Measurements from ENCODE around the gene CARMIL1.

The CARMIL1 gene

GRCh38 chr6:25346064-25346463 lies 66.9 kb downstream of the CARMIL1 start:
- Histone ChIP-seq H4K8ac (ENCODE audit: low read length) (no peak overlapping the region), H3K14ac (ENCODE audit: low read length in 2 of 2) (no peak overlapping the region), H2BK12ac (ENCODE audit: low read length in 2 of 2) (no peak overlapping the region), H4K91ac (ENCODE audit: low read length) (no peak overlapping the region), H3K4me2 (ENCODE audit: low read length, poor library complexity, severe bottlenecking) (no peak overlapping the region), H2BK15ac (ENCODE audit: low read depth, poor library complexity, severe bottlenecking) (no peak overlapping the region), H3K9me3 (ENCODE audit: control insufficient read depth, low read length) (no peaks in the 10 kb centered on the region), H3K4me1 (ENCODE audit: control insufficient read depth, insufficient read depth, low read depth, low read length) (no peaks in the 10 kb centered on the region), H3K36me3 (ENCODE audit: control insufficient read depth in 1 of 2, insufficient read depth in 2 of 2, low read depth in 1 of 2, low read length in 2 of 2) (no peaks in the 10 kb centered on the region), H2AFZ (ENCODE audit: low read depth, low read length) (no peak overlapping the region), H3K9ac (ENCODE audit: low read length) (no peak overlapping the region), H2AK5ac (ENCODE audit: low read length, severe bottlenecking) (no peak overlapping the region), H3K4me3 (ENCODE audit: insufficient read depth in 1 of 2, low read depth in 1 of 2, low read length in 2 of 2) (no peak overlapping the region), H3K27ac (ENCODE audit: low read length, poor library complexity, severe bottlenecking) (no peak overlapping the region), H2BK5ac (ENCODE audit: low read depth, low read length, poor library complexity, severe bottlenecking) (peak overlapping the region; percentile 40), H3K27me3 (ENCODE audit: control insufficient read depth in 1 of 2, insufficient read depth in 1 of 2, low read length in 2 of 2) (no peaks in the 10 kb centered on the region), H3K23ac (ENCODE audit: low read length in 2 of 2) (no peak overlapping the region), H3K79me1 (replicated peaks; ENCODE audit: low read length, poor library complexity, severe bottlenecking) (peaks cover 37% of the 10 kb centered on the region), H3K4ac (ENCODE audit: low read depth in 1 of 2, low read length in 2 of 2) (no peak overlapping the region), H3K18ac (ENCODE audit: low read depth in 1 of 2, low read length in 2 of 2) (no peak overlapping the region), H2BK120ac (ENCODE audit: low read depth, low read length) (no peak overlapping the region)
- no peak for DNase-seq
- whole genome bisulfite sequencing, result 63% methylated on average over 3 of the region's 3 CpGs

- Histone ChIP-seq H3K9ac (ENCODE audit: low read length) (no peak overlapping the region), H2BK15ac (ENCODE audit: low read depth, poor library complexity, severe bottlenecking) (no peak overlapping the region)
These were observed 71.4 kb downstream of the CARMIL1 start for GRCh38 chr6:25350573-25350972.

GRCh38 chr6:25351485-25351884 lies 72.3 kb downstream of the CARMIL1 start:
- Histone ChIP-seq H3K18ac (ENCODE audit: low read depth in 1 of 2, low read length in 2 of 2) (no peak overlapping the region), H3K79me1 (replicated peaks; ENCODE audit: low read length, poor library complexity, severe bottlenecking) (peaks cover 23% of the 10 kb centered on the region), H4K8ac (ENCODE audit: low read length) (no peak overlapping the region), H3K23ac (ENCODE audit: low read length in 2 of 2) (no peak overlapping the region), H3K9ac (ENCODE audit: low read length) (no peak overlapping the region), H2BK15ac (ENCODE audit: low read depth, poor library complexity, severe bottlenecking) (no peak overlapping the region), H2AK5ac (ENCODE audit: low read length, severe bottlenecking) (no peak overlapping the region), H4K91ac (ENCODE audit: low read length) (no peak overlapping the region), H3K4me1 (ENCODE audit: control insufficient read depth, insufficient read depth, low read depth, low read length) (peaks cover 3% of the 10 kb centered on the region), H3K14ac (ENCODE audit: low read length in 2 of 2) (no peak overlapping the region), H3K4ac (ENCODE audit: low read depth in 1 of 2, low read length in 2 of 2) (no peak overlapping the region), H2AFZ (ENCODE audit: low read depth, low read length) (no peak overlapping the region), H3K9me3 (ENCODE audit: control insufficient read depth, low read length) (no peaks in the 10 kb centered on the region), H3K27ac (ENCODE audit: low read length, poor library complexity, severe bottlenecking) (no peak overlapping the region), H3K27me3 (ENCODE audit: control insufficient read depth in 1 of 2, insufficient read depth in 1 of 2, low read length in 2 of 2) (no peaks in the 10 kb centered on the region), H3K4me3 (ENCODE audit: insufficient read depth in 1 of 2, low read depth in 1 of 2, low read length in 2 of 2) (no peak overlapping the region), H3K36me3 (ENCODE audit: control insufficient read depth in 1 of 2, insufficient read depth in 2 of 2, low read depth in 1 of 2, low read length in 2 of 2) (no peaks in the 10 kb centered on the region), H2BK120ac (ENCODE audit: low read depth, low read length) (no peak overlapping the region), H3K4me2 (ENCODE audit: low read length, poor library complexity, severe bottlenecking) (no peak overlapping the region), H2BK5ac (ENCODE audit: low read depth, low read length, poor library complexity, severe bottlenecking) (no peak overlapping the region), H2BK12ac (ENCODE audit: low read length in 2 of 2) (no peak overlapping the region)
- no peak for DNase-seq
- WGBS, result 88% methylated on average over 3 of the region's 6 CpGs

More at GRCh38 chr6:25350573-25350972, 71.4 kb downstream of the CARMIL1 start:
- H3K4me1 ChIP-seq (ENCODE audit: control insufficient read depth, insufficient read depth, low read depth, low read length), result peaks cover 3% of the 10 kb centered on the region
- no peak overlapping the region for H3K23ac ChIP-seq (ENCODE audit: low read length in 2 of 2)
- no peak overlapping the region for H2AK5ac ChIP-seq (ENCODE audit: low read length, severe bottlenecking)
- no peak overlapping the region for H4K8ac ChIP-seq (ENCODE audit: low read length)
- no peak overlapping the region for H4K91ac ChIP-seq (ENCODE audit: low read length)
- H3K36me3 ChIP-seq (ENCODE audit: control insufficient read depth in 1 of 2, insufficient read depth in 2 of 2, low read depth in 1 of 2, low read length in 2 of 2), result no peaks in the 10 kb centered on the region
- H2AFZ ChIP-seq (ENCODE audit: low read depth, low read length), result no peak overlapping the region
- no peak overlapping the region for H3K14ac ChIP-seq (ENCODE audit: low read length in 2 of 2)
- H3K27ac ChIP-seq (ENCODE audit: low read length, poor library complexity, severe bottlenecking), result no peak overlapping the region
- H3K4me2 ChIP-seq (ENCODE audit: low read length, poor library complexity, severe bottlenecking), result no peak overlapping the region
- no peak overlapping the region for H2BK5ac ChIP-seq (ENCODE audit: low read depth, low read length, poor library complexity, severe bottlenecking)
- no peak overlapping the region for H3K18ac ChIP-seq (ENCODE audit: low read depth in 1 of 2, low read length in 2 of 2)
- H3K4ac ChIP-seq (ENCODE audit: low read depth in 1 of 2, low read length in 2 of 2), result no peak overlapping the region
- no peak overlapping the region for H2BK12ac ChIP-seq (ENCODE audit: low read length in 2 of 2)
- H2BK120ac ChIP-seq (ENCODE audit: low read depth, low read length), result no peak overlapping the region
- no peak overlapping the region for H3K4me3 ChIP-seq (ENCODE audit: insufficient read depth in 1 of 2, low read depth in 1 of 2, low read length in 2 of 2)
- H3K79me1 ChIP-seq (replicated peaks; ENCODE audit: low read length, poor library complexity, severe bottlenecking), result peaks cover 28% of the 10 kb centered on the region
- DNase-seq, result no peak
- H3K27me3 ChIP-seq (ENCODE audit: control insufficient read depth in 1 of 2, insufficient read depth in 1 of 2, low read length in 2 of 2), result no peaks in the 10 kb centered on the region
- H3K9me3 ChIP-seq (ENCODE audit: control insufficient read depth, low read length), result no peaks in the 10 kb centered on the region

GRCh38 chr6:25352285-25352684 lies 73.1 kb downstream of the CARMIL1 start:
- H2BK120ac ChIP-seq (ENCODE audit: low read depth, low read length), result no peak overlapping the region
- no peak overlapping the region for H4K91ac ChIP-seq (ENCODE audit: low read length)
- no peaks in the 10 kb centered on the region for H3K27me3 ChIP-seq (ENCODE audit: control insufficient read depth in 1 of 2, insufficient read depth in 1 of 2, low read length in 2 of 2)
- H3K9ac ChIP-seq (ENCODE audit: low read length), result no peak overlapping the region
- no peak overlapping the region for H3K14ac ChIP-seq (ENCODE audit: low read length in 2 of 2)
- H3K36me3 ChIP-seq (ENCODE audit: control insufficient read depth in 1 of 2, insufficient read depth in 2 of 2, low read depth in 1 of 2, low read length in 2 of 2), result no peaks in the 10 kb centered on the region
- H3K4me1 ChIP-seq (ENCODE audit: control insufficient read depth, insufficient read depth, low read depth, low read length), result peaks cover 6% of the 10 kb centered on the region
- no peak overlapping the region for H2BK5ac ChIP-seq (ENCODE audit: low read depth, low read length, poor library complexity, severe bottlenecking)
- H2AFZ ChIP-seq (ENCODE audit: low read depth, low read length), result no peak overlapping the region
- no peak overlapping the region for H3K18ac ChIP-seq (ENCODE audit: low read depth in 1 of 2, low read length in 2 of 2)
- no peak overlapping the region for H2BK12ac ChIP-seq (ENCODE audit: low read length in 2 of 2)
- no peak overlapping the region for H3K4ac ChIP-seq (ENCODE audit: low read depth in 1 of 2, low read length in 2 of 2)
- no peak overlapping the region for H3K27ac ChIP-seq (ENCODE audit: low read length, poor library complexity, severe bottlenecking)
- WGBS, result 92% methylated on average over 2 of the region's 2 CpGs
- no peak overlapping the region for H3K4me3 ChIP-seq (ENCODE audit: insufficient read depth in 1 of 2, low read depth in 1 of 2, low read length in 2 of 2)
- H2AK5ac ChIP-seq (ENCODE audit: low read length, severe bottlenecking), result no peak overlapping the region
- no peaks in the 10 kb centered on the region for H3K9me3 ChIP-seq (ENCODE audit: control insufficient read depth, low read length)
- no peak for DNase-seq
- no peak overlapping the region for H3K4me2 ChIP-seq (ENCODE audit: low read length, poor library complexity, severe bottlenecking)
- H3K23ac ChIP-seq (ENCODE audit: low read length in 2 of 2), result no peak overlapping the region
- no peak overlapping the region for H4K8ac ChIP-seq (ENCODE audit: low read length)
- H2BK15ac ChIP-seq (ENCODE audit: low read depth, poor library complexity, severe bottlenecking), result no peak overlapping the region
- H3K79me1 ChIP-seq (replicated peaks; ENCODE audit: low read length, poor library complexity, severe bottlenecking), result peaks cover 27% of the 10 kb centered on the region
